ENCODE results near the gene MCC. TPM values are rescaled to one million over a fixed set of nuclear protein-coding genes. Genes with fewer than 3 reads are reported as not detected.
"Not testable (repeated sequence)": the region's sequence is repeated elsewhere in the genome, so short reads cannot be mapped to it uniquely, and the experiment has no call there.

MCC gene
- total RNA-seq, 5 donors from 2014 or later (not counting 1 experiment from before 2014, with no cell fraction given) = 2.6 to 8.3 (median 6.3) TPM

DNA sequence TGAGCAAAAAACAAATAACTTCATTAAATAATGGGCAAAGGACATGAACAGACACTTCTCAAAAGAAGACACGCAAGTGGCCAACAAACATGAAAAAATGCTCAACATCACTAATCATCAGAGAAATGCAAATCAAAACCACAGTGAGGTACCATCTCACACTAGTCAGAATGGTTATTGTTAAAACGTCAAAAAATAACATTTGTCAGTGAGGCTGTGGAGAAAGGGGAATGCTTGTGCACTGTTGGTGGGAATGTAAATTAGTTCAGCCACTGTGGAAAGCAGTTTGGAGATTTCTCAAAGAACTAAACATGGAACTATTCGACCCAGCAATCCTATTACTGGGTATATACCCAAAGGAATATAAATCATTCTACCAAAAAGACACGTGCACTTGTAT lies 90.3 kb downstream of the MCC start:
- not testable (repeated sequence) for DNase-seq; H3K27ac ChIP-seq (ENCODE audit: low read length); H3K4me3 ChIP-seq (ENCODE audit: control insufficient read depth in 1 of 2, extremely low read depth in 1 of 2, low read length in 1 of 2); H3K27ac Mint-ChIP-seq; H3K9me3 ChIP-seq; H3K4me3 Mint-ChIP-seq; H3K4me1 ChIP-seq (ENCODE audit: control insufficient read depth in 1 of 2, extremely low read depth in 1 of 2, insufficient read depth in 2 of 2, low read length in 2 of 2); H3K36me3 Mint-ChIP-seq; ATAC-seq (replicated peaks in 1 of 4); H3K4me1 Mint-ChIP-seq; H3K27me3 ChIP-seq (replicated peaks in 1 of 2; ENCODE audit: control insufficient read depth in 2 of 2, extremely low read depth in 1 of 2, insufficient read depth in 2 of 2, low read length in 1 of 2); H3K9me3 Mint-ChIP-seq; H3K36me3 ChIP-seq (ENCODE audit: control insufficient read depth in 2 of 2, extremely low read depth in 1 of 2, insufficient read depth in 1 of 2, low read length in 1 of 2); H3K27me3 Mint-ChIP-seq
- POLR2A ChIA-PET = interaction anchor here in 1 of 2 donors (0.6 kb wide), 1 partner anchor 479 kb away, joined by 5 read pairs; no protein-coding TSS in a partner anchor
- CTCF ChIA-PET = interaction anchor here in 1 of 2 donors (1.2 kb wide), 1 partner anchor 18 kb away, joined by 4 read pairs; no protein-coding TSS in a partner anchor
- WGBS (ENCODE audit: insufficient coverage) = no CpG with 5 or more reads among the region's 4 CpGs

DNA sequence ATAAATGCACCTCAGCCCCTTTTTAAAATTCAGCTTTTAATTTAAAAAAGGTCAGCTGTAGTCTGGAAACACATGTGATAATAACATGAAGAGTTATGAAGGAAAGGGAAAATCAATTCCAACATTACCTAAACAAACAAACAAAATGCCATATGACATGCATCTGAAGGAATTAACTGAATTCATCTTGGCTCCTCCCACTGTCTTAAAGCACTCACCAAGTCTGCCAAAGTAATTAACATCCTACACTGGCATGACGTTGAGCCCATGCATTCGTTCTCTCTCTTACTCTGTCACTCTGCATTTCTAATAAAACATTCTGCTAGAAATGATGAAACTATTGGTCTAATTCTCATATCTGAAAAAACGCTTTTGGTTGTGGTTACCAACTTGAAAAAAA lies 91.2 kb downstream of the MCC start:
- Mint-ChIP-seq H3K27me3 (peaks cover 5 to 8% of the 10 kb centered on the region in 2 donors), H3K4me1 (no peaks in the 10 kb centered on the region), H3K36me3 (no peaks in the 10 kb centered on the region), H3K27ac (no peak overlapping the region), H3K9me3 (no peaks in the 10 kb centered on the region), H3K4me3 (no peak overlapping the region)
- Histone ChIP-seq H3K4me1 (ENCODE audit: control insufficient read depth in 1 of 2, extremely low read depth in 1 of 2, insufficient read depth in 2 of 2, low read length in 2 of 2) (no peaks in the 10 kb centered on the region), H3K9me3 (no peaks in the 10 kb centered on the region), H3K27ac (ENCODE audit: low read length) (no peak overlapping the region), H3K4me3 (ENCODE audit: control insufficient read depth in 1 of 2, extremely low read depth in 1 of 2, low read length in 1 of 2) (no peak overlapping the region), H3K27me3 (replicated peaks in 1 of 2; ENCODE audit: control insufficient read depth in 2 of 2, extremely low read depth in 1 of 2, insufficient read depth in 2 of 2, low read length in 1 of 2) (peaks cover 3 to 7% of the 10 kb centered on the region in 2 experiments), H3K36me3 (ENCODE audit: control insufficient read depth in 2 of 2, extremely low read depth in 1 of 2, insufficient read depth in 1 of 2, low read length in 1 of 2) (no peaks in the 10 kb centered on the region)
- POLR2A ChIA-PET = no interaction called here
- CTCF ChIA-PET = interaction anchor here in 1 of 2 donors (1.2 kb wide), 1 partner anchor 17 kb away, joined by 4 read pairs; no protein-coding TSS in a partner anchor
- 83% methylated on average over 2 of the region's 3 CpGs for WGBS (ENCODE audit: insufficient coverage)
- no peak for ATAC-seq (replicated peaks in 1 of 4)
- no peak for DNase-seq

DNA sequence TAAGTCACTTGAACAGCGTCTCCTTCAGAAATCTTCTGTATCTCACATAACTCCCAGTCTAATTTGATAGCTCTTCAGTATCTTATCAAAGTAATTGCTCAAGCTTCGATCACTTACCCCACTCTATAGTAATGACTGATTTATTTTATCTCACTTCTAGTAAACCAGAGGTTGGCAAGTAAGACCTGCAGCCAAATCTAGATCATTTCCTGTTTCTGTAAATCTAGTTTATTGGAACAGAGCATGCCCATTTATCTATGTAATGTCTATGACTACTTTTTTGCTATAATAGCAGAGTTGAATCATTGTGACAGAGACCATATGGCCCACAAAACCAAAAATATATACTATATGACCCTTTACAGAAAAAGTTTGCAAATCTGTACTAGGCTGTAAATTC lies 93.6 kb downstream of the MCC start:
- H3K36me3 ChIP-seq (ENCODE audit: control insufficient read depth in 2 of 2, extremely low read depth in 1 of 2, insufficient read depth in 1 of 2, low read length in 1 of 2) = no peaks in the 10 kb centered on the region
- ATAC-seq (replicated peaks in 1 of 4) (no peak), DNase-seq (no peak)
- peaks cover 9 to 10% of the 10 kb centered on the region in 2 donors for H3K27me3 Mint-ChIP-seq
- H3K27me3 ChIP-seq (replicated peaks in 1 of 2; ENCODE audit: control insufficient read depth in 2 of 2, extremely low read depth in 1 of 2, insufficient read depth in 2 of 2, low read length in 1 of 2) = peaks cover 5 to 6% of the 10 kb centered on the region in 2 experiments
- H3K4me3 ChIP-seq (ENCODE audit: control insufficient read depth in 1 of 2, extremely low read depth in 1 of 2, low read length in 1 of 2) = no peak overlapping the region
- no CpG with 5 or more reads among the region's 2 CpGs for WGBS (ENCODE audit: insufficient coverage)
- no peaks in the 10 kb centered on the region for H3K4me1 Mint-ChIP-seq
- H3K9me3 ChIP-seq = no peaks in the 10 kb centered on the region
- H3K4me3 Mint-ChIP-seq = no peak overlapping the region
- no peaks in the 10 kb centered on the region for H3K4me1 ChIP-seq (ENCODE audit: control insufficient read depth in 1 of 2, extremely low read depth in 1 of 2, insufficient read depth in 2 of 2, low read length in 2 of 2)
- no peak overlapping the region for H3K27ac Mint-ChIP-seq
- H3K36me3 Mint-ChIP-seq = no peaks in the 10 kb centered on the region
- ChIA-PET POLR2A (no interaction called here), CTCF (no interaction called here)
- no peak overlapping the region for H3K27ac ChIP-seq (ENCODE audit: low read length)
- no peaks in the 10 kb centered on the region for H3K9me3 Mint-ChIP-seq

DNA sequence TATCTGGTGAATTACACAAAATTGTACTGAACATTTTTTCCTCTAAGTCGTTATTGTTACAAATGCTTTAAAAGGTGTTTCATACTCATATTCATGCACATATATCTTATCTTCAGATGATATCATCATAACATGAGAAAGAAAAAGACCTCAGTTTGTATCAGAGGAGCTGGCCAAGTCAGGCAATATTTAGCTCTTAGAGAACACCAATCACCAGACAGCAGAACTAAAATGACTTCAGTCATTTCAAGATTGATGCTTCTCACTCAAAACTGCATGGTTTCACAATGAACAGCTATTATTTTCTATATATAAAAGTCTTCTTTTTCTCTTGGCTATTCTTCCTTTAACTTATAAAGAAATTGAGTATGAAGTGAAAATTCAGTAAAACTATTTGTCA lies 98.0 kb downstream of the MCC start:
- no peak for ATAC-seq (replicated peaks in 1 of 4)
- Histone ChIP-seq H3K9me3 (no peaks in the 10 kb centered on the region), H3K36me3 (ENCODE audit: control insufficient read depth in 2 of 2, extremely low read depth in 1 of 2, insufficient read depth in 1 of 2, low read length in 1 of 2) (no peaks in the 10 kb centered on the region), H3K4me3 (ENCODE audit: control insufficient read depth in 1 of 2, extremely low read depth in 1 of 2, low read length in 1 of 2) (no peak overlapping the region), H3K4me1 (ENCODE audit: control insufficient read depth in 1 of 2, extremely low read depth in 1 of 2, insufficient read depth in 2 of 2, low read length in 2 of 2) (no peaks in the 10 kb centered on the region), H3K27me3 (replicated peaks in 1 of 2; ENCODE audit: control insufficient read depth in 2 of 2, extremely low read depth in 1 of 2, insufficient read depth in 2 of 2, low read length in 1 of 2) (peaks cover 3 to 7% of the 10 kb centered on the region in 2 experiments), H3K27ac (ENCODE audit: low read length) (no peak overlapping the region)
- Mint-ChIP-seq H3K36me3 (no peaks in the 10 kb centered on the region), H3K9me3 (no peaks in the 10 kb centered on the region), H3K27ac (no peak overlapping the region), H3K4me1 (no peaks in the 10 kb centered on the region), H3K27me3 (peaks cover 21 to 26% of the 10 kb centered on the region in 2 donors), H3K4me3 (no peak overlapping the region)
- CTCF ChIA-PET = interaction anchor here in 1 of 2 donors (0.6 kb wide), 1 partner anchor 13 kb away, joined by 4 read pairs; no protein-coding TSS in a partner anchor
- no CpG with 5 or more reads among the region's 1 CpG for WGBS (ENCODE audit: insufficient coverage)
- DNase-seq = no peak
- POLR2A ChIA-PET = no interaction called here

DNA sequence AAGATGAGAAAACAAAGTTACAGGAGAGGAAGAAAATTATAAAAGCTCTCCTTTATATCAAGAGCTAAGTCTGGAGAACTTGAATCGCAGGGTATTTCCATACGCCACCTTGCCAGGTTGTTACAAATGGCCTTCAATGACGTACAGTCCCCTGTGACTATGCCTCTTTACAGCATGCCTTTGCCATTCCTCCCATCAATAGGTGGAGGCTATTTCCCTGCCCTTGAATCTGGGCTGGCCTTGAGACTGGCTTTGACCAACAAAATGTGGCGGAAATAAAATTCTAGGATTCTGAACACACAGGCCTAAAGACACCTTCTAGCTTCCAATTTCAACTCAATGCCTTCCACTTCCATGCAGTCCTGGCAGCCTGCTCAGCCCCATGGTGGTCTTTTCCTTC lies 99.1 kb downstream of the MCC start:
- CTCF ChIA-PET = interaction anchor here in 1 of 2 donors (1.6 kb wide), 1 partner anchor 9 kb away, joined by 6 read pairs; no protein-coding TSS in a partner anchor
- Mint-ChIP-seq H3K27me3 (peaks cover 22% of the 10 kb centered on the region in 2 donors), H3K27ac (no peak overlapping the region), H3K4me1 (no peaks in the 10 kb centered on the region), H3K9me3 (no peaks in the 10 kb centered on the region), H3K36me3 (no peaks in the 10 kb centered on the region), H3K4me3 (no peak overlapping the region)
- ATAC-seq (replicated peaks in 1 of 4) (no peak), DNase-seq (no peak)
- Histone ChIP-seq H3K4me1 (ENCODE audit: control insufficient read depth in 1 of 2, extremely low read depth in 1 of 2, insufficient read depth in 2 of 2, low read length in 2 of 2) (no peaks in the 10 kb centered on the region), H3K9me3 (no peaks in the 10 kb centered on the region), H3K27me3 (replicated peaks in 1 of 2; ENCODE audit: control insufficient read depth in 2 of 2, extremely low read depth in 1 of 2, insufficient read depth in 2 of 2, low read length in 1 of 2) (peaks cover 3 to 7% of the 10 kb centered on the region in 2 experiments), H3K27ac (ENCODE audit: low read length) (no peak overlapping the region), H3K36me3 (ENCODE audit: control insufficient read depth in 2 of 2, extremely low read depth in 1 of 2, insufficient read depth in 1 of 2, low read length in 1 of 2) (no peaks in the 10 kb centered on the region), H3K4me3 (ENCODE audit: control insufficient read depth in 1 of 2, extremely low read depth in 1 of 2, low read length in 1 of 2) (no peak overlapping the region)
- WGBS (ENCODE audit: insufficient coverage) = 100% methylated on average over 4 of the region's 4 CpGs
- POLR2A ChIA-PET = no interaction called here

DNA sequence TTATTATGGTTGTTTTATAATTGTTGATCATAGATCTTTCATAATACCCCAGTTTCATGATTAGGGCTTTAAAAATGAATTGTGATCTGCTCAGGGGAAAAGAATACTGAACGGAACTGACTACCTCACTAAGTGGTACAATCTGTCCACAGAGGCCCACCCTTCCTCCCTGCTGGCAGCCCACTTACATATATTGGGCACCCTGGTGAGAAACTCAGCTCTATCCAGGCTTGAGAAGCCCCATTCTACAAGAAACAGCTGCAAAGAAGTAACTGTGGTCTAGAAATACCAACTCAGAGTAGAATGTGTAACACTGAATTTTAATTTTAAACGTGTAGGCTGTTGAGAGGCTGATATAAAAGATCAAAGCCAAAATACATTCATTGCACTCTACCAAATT lies 100.4 kb downstream of the MCC start:
- Mint-ChIP-seq H3K4me3 (no peak overlapping the region), H3K9me3 (no peaks in the 10 kb centered on the region), H3K36me3 (no peaks in the 10 kb centered on the region), H3K27me3 (peaks cover 25 to 32% of the 10 kb centered on the region in 2 donors), H3K4me1 (no peaks in the 10 kb centered on the region), H3K27ac (no peak overlapping the region)
- Histone ChIP-seq H3K9me3 (no peaks in the 10 kb centered on the region), H3K27me3 (replicated peaks in 1 of 2; ENCODE audit: control insufficient read depth in 2 of 2, extremely low read depth in 1 of 2, insufficient read depth in 2 of 2, low read length in 1 of 2) (peaks cover 3 to 5% of the 10 kb centered on the region in 2 experiments), H3K4me1 (ENCODE audit: control insufficient read depth in 1 of 2, extremely low read depth in 1 of 2, insufficient read depth in 2 of 2, low read length in 2 of 2) (no peaks in the 10 kb centered on the region), H3K27ac (ENCODE audit: low read length) (no peak overlapping the region), H3K4me3 (ENCODE audit: control insufficient read depth in 1 of 2, extremely low read depth in 1 of 2, low read length in 1 of 2) (no peak overlapping the region), H3K36me3 (ENCODE audit: control insufficient read depth in 2 of 2, extremely low read depth in 1 of 2, insufficient read depth in 1 of 2, low read length in 1 of 2) (no peaks in the 10 kb centered on the region)
- ATAC-seq (replicated peaks in 1 of 4) (no peak), DNase-seq (no peak)
- no CpG with 5 or more reads among the region's 2 CpGs for WGBS (ENCODE audit: insufficient coverage)
- CTCF ChIA-PET = interaction anchor here in 1 of 2 donors (1.6 kb wide), 1 partner anchor 8 kb away, joined by 6 read pairs; no protein-coding TSS in a partner anchor
- POLR2A ChIA-PET = no interaction called here
